ENCODE results near the gene GID8.

DNA sequence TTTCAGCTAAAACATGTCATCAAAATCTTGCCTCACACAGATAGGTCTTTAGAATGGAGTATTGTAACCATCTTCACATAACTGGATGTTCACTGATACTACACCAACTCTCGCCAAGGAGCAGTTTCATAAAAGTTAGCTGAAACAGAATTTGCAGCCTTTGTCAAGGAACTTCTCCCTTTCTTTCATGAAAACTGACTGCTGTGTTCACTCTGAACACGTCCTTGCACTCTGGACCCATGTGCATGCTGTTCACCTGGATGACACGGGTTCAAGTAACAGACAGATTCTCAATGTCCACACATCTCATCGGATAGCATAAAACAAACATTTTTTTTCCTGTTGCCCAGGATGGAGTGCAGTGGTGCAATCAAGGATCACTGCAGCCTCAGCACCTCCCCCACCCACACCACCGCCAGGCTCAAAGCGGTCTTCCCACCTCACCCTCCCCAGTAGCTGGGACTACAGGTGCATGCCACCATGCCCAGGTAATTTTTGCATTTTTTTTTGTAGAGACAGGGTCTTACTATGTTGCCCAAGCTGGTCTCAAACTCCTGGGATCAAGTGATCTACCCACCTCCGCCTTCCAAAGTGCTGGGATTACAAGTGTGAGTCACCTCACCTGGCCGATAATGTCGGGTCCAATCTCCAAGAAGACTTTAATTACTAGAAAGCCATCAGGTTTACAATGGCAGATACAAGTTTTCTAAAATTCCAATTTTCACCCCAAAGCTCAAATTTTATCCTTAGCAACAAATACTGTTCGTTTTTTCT is 21.1 kb upstream of the GID8 start:
- TF ChIP-seq POLR2A (IDR thresholded peaks at IDR 0.05) (no peak), EP300 (IDR thresholded peaks at IDR 0.05) (no peak)
- TF ChIP-seq, protein P1, sequence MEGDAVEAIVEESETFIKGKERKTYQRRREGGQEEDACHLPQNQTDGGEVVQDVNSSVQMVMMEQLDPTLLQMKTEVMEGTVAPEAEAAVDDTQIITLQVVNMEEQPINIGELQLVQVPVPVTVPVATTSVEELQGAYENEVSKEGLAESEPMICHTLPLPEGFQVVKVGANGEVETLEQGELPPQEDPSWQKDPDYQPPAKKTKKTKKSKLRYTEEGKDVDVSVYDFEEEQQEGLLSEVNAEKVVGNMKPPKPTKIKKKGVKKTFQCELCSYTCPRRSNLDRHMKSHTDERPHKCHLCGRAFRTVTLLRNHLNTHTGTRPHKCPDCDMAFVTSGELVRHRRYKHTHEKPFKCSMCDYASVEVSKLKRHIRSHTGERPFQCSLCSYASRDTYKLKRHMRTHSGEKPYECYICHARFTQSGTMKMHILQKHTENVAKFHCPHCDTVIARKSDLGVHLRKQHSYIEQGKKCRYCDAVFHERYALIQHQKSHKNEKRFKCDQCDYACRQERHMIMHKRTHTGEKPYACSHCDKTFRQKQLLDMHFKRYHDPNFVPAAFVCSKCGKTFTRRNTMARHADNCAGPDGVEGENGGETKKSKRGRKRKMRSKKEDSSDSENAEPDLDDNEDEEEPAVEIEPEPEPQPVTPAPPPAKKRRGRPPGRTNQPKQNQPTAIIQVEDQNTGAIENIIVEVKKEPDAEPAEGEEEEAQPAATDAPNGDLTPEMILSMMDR (IDR thresholded peaks at IDR 0.05): no peak
